GM18505 (cell line): ENCODE data around the gene NCOA3.

Source experiments
- ATAC-seq: cut with Tn5 transposase; IDR thresholded peaks from one replicate; pipeline ENCODE4 v1.9.1; 2021; ENCODE audit not compliant: unreplicated experiment
- POLR2A ChIP-seq: IDR thresholded peaks from 4 replicates; pipeline ENCODE4 v1.6.1; 2011; ENCODE audit warnings: borderline replicate concordance; ENCODE audit not compliant: insufficient read depth, insufficient read length; ENCODE audit errors: extremely low read depth

The NCOA3 gene

DNA sequence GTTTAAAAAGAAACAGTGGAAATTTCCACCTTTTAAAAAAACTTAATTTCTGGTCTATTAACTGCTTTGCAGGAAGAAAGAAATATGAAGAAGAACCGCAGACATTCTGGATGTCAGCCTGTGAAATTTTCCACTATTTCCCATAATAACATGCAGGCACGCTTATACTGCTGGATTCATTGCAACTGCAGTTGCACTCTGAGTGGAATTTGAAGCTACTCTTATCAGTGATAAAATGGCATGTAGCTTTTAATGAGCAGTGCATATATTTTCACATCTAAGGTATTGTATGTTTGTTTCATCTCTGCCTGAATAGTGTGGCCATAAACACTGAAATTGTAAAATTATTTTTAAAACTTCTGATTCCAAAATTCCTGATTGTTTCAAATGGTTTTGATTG lies 28.2 kb downstream of the NCOA3 start:
- no peak for ATAC-seq
- TF ChIP-seq POLR2A, result no peak

GRCh38 chr20:47531458-47531857 lies 29.8 kb downstream of the NCOA3 start:
- no peak for ATAC-seq

DNA sequence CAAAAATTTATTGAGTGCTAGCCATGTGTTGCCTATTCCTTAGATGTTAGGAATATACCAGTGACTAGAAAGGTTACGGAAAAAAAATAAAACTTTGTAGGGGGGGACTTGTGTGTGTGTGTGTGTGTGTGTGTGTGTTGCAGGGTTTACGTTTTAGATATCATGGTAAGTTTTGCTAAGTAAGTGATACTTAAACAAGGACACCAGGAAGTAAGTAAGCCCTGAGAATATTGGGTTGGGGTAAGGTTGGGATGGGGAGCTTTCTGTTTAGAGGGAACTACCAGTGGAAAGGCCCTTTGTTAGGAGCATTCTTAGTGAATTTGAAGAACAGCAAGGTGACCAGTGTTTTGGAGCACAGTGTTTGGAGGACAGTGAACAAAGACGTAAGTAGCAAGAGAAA lies 30.3 kb downstream of the NCOA3 start:
- no peak for ATAC-seq
- no peak for TF ChIP-seq POLR2A

More at GRCh38 chr20:47531458-47531857, 29.8 kb downstream of the NCOA3 start:
- TF ChIP-seq POLR2A, result no peak

- TF ChIP-seq POLR2A, result no peak
- ATAC-seq, result no peak
Observed at GRCh38 chr20:47533518-47534062, 31.9 kb downstream of the NCOA3 start.

DNA sequence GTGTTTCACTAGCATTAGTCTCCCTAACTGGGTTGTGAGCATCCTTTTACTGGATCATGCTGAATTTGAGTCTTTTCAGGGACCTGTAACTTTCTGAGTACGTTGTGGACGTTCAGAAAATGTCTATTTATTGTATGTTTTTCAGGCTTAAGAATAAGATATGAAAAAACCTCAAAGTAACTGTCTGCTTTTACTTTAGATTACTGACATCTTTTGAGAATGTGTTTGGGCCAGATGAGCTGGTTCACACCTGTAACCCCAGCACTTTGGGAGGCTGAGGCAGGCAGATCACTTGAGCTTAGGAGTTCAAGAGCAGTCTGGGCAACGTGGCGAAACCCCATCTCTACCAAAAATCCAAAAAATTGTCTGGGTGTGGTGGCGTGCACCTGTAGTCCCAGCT lies 32.7 kb downstream of the NCOA3 start:
- ATAC-seq, result no peak

GRCh38 chr20:47535088-47535487 lies 33.4 kb downstream of the NCOA3 start:
- no peak for TF ChIP-seq POLR2A
- ATAC-seq, result no peak

More for the DNA sequence above, 32.7 kb downstream of the NCOA3 start:
- TF ChIP-seq POLR2A, result no peak

DNA sequence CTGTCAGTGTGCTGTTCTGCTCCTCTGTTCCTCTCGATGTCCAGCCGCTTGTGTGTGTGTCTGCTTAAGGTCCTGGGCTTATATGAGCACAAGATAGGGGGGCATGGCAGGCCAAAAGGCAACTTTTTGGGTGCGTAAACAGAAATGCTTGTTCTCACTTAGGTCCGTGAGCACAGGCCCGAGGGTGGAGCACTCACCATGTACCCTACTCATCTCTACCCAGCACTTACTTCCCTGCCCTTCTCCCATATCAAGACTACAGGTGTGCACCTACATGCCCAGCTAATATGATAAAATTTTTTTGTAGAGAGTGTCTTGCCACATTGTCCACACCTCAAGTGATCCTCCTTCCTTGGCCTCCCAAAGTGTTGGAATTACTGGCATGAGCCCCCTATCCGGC lies 34.3 kb downstream of the NCOA3 start:
- ATAC-seq, result no peak
- no peak for TF ChIP-seq POLR2A

GRCh38 chr20:47540443-47541354 lies 39.0 kb downstream of the NCOA3 start:
- no peak for TF ChIP-seq POLR2A
- ATAC-seq, result no peak

GRCh38 chr20:47541355-47541922 lies 39.8 kb downstream of the NCOA3 start:
- no peak for ATAC-seq
- TF ChIP-seq POLR2A, result no peak

DNA sequence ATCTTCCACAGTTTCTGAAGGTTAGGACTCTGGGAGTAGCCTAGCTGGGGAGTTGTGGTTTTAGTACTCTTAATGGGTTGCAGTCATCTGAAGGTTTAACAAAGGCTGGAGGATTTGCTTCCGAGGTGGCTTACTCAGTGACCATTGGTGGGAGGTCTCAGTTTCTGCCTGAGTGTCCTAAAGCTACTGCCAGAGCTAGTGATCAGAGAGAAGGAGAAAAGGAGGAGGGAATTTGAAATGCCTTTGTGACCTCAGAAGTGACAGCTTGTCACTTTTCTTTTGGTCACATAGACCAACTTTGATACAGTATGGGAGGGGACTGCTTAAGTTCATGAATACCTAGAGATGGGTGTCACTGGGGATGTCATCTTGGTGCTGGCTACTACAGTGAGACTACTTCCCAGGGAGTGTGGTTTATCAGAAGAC lies 41.3 kb downstream of the NCOA3 start:
- TF ChIP-seq POLR2A, result no peak
- no peak for ATAC-seq

DNA sequence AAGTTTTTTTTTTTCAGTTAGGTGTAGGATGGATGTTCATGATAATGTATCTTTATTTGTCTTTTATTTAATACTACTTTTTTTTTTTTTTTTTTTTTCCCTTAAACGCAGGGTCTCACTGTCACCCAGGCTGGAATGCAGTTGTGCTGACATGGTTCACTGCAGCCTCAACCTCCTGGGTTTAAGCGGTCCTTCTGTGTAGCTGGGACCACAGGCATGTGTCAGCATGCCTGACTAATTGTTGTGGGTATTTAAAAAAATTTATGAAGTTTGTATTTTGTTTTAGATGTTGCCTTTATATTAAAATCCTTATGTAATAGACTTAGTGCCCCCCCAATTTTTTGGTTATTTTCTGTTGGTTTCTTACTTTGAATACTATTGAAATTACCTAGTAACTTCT lies 42.6 kb downstream of the NCOA3 start:
- no peak for TF ChIP-seq POLR2A
- no peak for ATAC-seq

- TF ChIP-seq POLR2A, result no peak
- ATAC-seq, result no peak
Observed at GRCh38 chr20:47544852-47545251, 43.2 kb downstream of the NCOA3 start.

- no peak for TF ChIP-seq POLR2A
- no peak for ATAC-seq
Observed at GRCh38 chr20:47545499-47545898, 43.8 kb downstream of the NCOA3 start.
